ENCODE measurements around the gene RBM19.

RBM19 gene

GRCh38 chr12:113792450-113792849 lies 173.7 kb downstream of the RBM19 start:
- in situ Hi-C loops (cut with HindIII; ENCODE audit: low sequenced_read_pairs) = no loop called here

- in situ Hi-C loops (cut with HindIII; ENCODE audit: low sequenced_read_pairs) = no loop called here
These were observed 177.9 kb downstream of the RBM19 start for GRCh38 chr12:113788020-113788856.

- in situ Hi-C loops (cut with HindIII; ENCODE audit: low sequenced_read_pairs) = no loop called here
These were observed 180.0 kb downstream of the RBM19 start for GRCh38 chr12:113786107-113786506.

- in situ Hi-C loops (cut with HindIII; ENCODE audit: low sequenced_read_pairs) = no loop called here
These were observed 182.3 kb downstream of the RBM19 start for GRCh38 chr12:113783811-113784210.

- in situ Hi-C loops (cut with HindIII; ENCODE audit: low sequenced_read_pairs) = no loop called here
These were observed 183.3 kb downstream of the RBM19 start for GRCh38 chr12:113782873-113783272.

- in situ Hi-C loops (cut with HindIII; ENCODE audit: low sequenced_read_pairs) = no loop called here
These were observed 184.5 kb downstream of the RBM19 start for GRCh38 chr12:113781415-113782198.

- in situ Hi-C loops (cut with HindIII; ENCODE audit: low sequenced_read_pairs) = no loop called here
These were observed 186.4 kb downstream of the RBM19 start for GRCh38 chr12:113779774-113780173.

- in situ Hi-C loops (cut with HindIII; ENCODE audit: low sequenced_read_pairs) = no loop called here
These were observed 187.5 kb downstream of the RBM19 start for GRCh38 chr12:113778432-113779132.

- in situ Hi-C loops (cut with HindIII; ENCODE audit: low sequenced_read_pairs) = no loop called here
These were observed 188.4 kb downstream of the RBM19 start for GRCh38 chr12:113777751-113778150.

GRCh38 chr12:113776536-113776935 lies 189.6 kb downstream of the RBM19 start:
- in situ Hi-C loops (cut with HindIII; ENCODE audit: low sequenced_read_pairs) = no loop called here

GRCh38 chr12:113774526-113774925 lies 191.6 kb downstream of the RBM19 start:
- in situ Hi-C loops (cut with HindIII; ENCODE audit: low sequenced_read_pairs) = no loop called here

GRCh38 chr12:113772505-113773030 lies 193.6 kb downstream of the RBM19 start:
- in situ Hi-C loops (cut with HindIII; ENCODE audit: low sequenced_read_pairs) = no loop called here

GRCh38 chr12:113770389-113770865 lies 195.7 kb downstream of the RBM19 start:
- in situ Hi-C loops (cut with HindIII; ENCODE audit: low sequenced_read_pairs) = no loop called here

GRCh38 chr12:113769305-113769704 lies 196.8 kb downstream of the RBM19 start:
- in situ Hi-C loops (cut with HindIII; ENCODE audit: low sequenced_read_pairs) = no loop called here

GRCh38 chr12:113768850-113769249 lies 197.3 kb downstream of the RBM19 start:
- in situ Hi-C loops (cut with HindIII; ENCODE audit: low sequenced_read_pairs) = no loop called here

- in situ Hi-C loops (cut with HindIII; ENCODE audit: low sequenced_read_pairs) = no loop called here
These were observed 198.9 kb downstream of the RBM19 start for GRCh38 chr12:113766879-113767878.

Data from endothelial cell of hepatic sinusoid (primary cell).